NCI-H1092 treated with DMSO at 0.1 percent for 48 hours (cell line): Measurements from ENCODE around the gene CTSZ.
"Not testable (repeated sequence)": the region's sequence is repeated elsewhere in the genome, so short reads cannot be mapped to it uniquely, and the experiment has no call there.

Experiments
- DNase-seq: peaks from one replicate; lab custom pipeline; 2025; lab: John Stamatoyannopoulos, UW

CTSZ gene

DNA sequence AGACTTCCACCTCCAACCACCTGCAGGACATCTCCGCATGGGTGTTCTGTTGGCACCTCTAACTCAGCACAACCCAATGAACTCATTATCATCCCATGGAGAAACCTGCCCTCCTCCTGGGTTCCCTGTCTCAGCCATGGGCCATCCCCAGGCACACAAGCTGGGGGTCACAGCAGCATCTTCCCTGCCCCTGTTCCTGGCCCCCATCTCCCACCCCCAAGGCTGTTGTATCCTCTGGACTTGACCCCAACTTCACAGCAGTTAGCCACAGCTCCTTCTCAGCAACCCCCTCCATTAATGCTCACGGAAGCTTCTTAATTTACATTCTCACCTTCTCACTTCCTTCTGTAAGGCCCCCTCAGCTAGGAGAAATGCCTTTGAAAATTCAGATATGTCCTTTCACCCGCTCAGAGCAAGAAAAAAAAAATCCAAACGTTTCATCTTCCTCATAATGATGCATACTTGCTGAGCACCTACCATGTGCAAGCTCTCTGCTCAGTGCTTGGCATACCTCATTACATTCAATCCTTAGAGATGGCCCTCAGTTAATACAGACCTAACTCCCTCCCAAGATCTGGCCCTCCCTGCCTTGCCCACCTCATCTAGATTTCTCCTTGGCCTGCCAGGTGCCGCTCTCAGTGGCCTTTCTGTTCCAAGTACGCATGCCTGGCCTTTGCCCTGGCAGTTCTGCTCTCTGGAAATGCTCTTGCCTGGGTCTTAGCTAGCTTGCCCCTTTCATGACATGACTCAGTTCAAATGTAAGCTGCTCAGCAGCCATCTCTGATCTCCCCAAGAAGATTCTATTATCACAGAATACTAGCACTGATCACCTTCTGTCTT, 28.5 kb downstream of the CTSZ start:
- no peak for DNase-seq

DNA sequence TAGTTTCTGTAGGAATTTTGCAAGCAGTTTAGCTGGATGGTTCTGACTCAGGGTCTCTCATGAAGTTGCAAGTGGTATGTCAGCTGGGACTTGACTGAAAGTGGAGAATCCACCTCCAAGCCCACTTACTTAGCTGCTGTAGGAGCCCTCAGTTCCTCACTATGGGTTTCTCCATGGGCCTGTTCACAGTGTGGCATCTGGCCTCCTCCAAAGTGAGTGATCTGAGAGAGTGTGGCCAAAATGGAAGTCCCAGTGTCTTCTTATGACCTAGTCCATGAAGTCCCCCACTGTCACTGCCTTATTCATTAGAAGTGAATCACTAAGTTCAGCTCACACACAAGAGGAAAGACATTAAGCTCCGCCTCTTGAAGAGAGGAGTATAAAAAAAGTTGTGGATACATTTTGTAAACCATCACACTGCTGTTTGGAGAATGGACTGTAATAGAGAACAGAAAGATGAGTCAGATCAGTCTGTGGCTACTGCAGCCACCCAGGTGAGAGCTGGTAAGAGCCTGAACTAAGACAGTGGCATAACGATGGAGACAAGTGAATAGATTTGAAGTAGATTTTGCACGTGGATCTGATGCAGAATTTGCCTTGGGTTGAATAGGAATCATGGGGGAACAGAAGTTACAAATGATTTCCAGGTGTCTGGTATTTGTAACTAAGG, 30.9 kb downstream of the CTSZ start:
- no peak for DNase-seq

DNA sequence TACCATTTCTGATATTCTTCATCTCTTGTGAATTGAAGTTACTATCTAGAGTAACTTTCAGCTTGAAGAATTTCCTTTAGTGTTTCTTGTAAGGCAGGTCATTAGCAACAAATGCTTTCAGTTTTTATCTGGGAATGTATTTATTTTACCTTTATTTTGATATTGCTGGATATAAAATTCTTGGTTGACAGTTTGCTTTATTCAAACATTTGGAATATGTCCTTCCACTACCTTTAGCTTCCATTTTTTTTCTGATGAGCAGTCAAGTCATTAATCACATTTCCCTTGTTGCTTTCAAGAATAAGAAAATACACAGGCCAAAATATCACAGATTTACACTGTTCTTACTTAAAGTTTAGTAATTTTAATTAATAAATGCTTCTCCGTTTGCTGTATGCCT, 31.7 kb downstream of the CTSZ start:
- no peak for DNase-seq

DNA sequence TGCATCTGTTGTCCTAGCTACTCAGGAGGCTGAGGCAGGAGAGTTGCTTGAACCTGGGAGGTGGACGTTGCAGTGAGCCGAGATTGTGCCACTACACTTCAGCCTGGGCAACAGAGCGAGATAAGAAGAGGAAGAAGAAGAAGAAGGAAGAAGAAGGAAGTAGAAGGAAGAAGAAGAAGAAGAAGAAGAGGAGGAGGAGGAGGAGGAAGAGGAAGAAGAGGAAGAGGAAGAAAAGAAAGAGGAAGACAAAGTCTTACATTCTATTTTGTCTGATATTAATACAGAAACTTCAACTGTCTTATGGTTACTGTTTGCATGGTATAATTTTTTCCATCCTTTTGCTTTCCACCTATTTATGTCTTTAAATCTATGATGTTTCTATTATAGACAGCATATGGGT, 33.2 kb downstream of the CTSZ start:
- no peak for DNase-seq

DNA sequence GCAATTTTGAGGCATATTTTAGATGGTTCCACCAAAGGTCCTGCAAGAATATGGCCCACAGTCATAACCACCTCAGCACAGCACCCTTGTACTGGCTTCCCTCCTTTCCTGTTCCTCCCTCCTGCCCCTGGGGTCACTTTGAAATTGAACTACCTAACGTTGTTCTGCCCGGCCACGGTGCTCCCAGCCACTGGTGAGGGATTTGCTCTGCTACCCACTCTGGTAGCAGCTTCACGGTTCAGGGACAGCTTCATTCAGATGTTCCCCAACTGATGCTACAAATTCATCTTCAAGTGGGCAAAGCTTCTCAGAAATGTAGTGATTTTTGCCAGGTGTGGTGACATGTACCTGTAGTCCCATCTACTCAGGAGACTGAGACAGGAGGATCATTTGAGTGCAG, 33.9 kb downstream of the CTSZ start:
- DNase-seq = no peak

DNA sequence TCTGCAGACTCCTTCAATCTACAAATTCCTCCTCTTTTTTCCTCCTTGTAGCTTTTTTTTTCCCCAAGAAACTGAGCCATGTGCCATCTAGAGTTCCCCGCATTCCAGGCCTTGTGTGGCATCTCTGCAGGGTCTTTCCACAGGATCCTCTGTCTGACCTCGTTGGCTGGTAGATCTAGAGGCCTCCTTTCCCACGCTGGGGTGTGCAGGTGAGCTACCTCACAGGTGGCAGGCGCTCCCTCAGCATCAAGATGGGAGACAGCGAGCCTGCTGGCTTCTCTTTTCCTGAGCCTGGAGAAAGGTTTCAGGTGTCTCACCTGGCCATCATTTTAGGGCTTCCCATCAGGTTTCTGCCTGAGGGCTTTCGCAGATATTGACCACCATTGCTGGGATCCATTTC, 35.6 kb downstream of the CTSZ start:
- no peak for DNase-seq

DNA sequence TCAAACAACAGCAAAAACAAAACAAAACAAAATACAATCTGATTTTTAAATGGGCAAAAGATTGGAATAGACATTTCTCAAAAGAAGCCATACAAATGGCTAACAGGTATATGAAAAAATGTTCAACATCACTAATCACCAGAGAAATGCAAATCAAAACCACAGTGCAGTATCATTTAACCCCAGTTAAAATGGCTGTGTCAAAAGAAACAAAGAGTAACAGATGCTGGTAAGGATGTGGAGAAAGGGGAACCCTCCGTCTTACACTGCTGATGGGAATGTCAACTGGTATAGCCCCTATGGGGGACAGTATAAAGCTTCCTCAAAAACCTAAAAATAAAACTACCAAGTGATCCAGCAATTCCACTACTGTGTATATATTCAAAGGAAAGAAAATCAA, 36.9 kb downstream of the CTSZ start:
- no peak for DNase-seq

DNA sequence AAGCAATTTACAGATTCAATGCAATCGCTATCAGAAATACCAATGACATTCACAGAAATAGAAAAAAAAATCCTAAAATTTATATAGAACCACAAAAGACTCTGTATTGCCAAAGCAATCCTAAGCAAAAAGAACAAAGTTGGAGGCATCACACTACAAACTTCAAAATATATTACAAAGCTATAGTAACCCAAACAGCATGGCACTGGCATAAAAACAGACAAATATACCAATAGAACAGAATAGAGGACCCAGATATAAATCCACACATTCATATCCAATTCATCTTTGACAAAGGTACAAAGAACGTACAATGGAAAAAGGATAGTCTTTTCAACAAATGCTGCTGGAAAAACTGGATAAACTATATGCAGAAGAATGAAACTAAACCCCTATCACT, 37.6 kb downstream of the CTSZ start:
- no peak for DNase-seq

DNA sequence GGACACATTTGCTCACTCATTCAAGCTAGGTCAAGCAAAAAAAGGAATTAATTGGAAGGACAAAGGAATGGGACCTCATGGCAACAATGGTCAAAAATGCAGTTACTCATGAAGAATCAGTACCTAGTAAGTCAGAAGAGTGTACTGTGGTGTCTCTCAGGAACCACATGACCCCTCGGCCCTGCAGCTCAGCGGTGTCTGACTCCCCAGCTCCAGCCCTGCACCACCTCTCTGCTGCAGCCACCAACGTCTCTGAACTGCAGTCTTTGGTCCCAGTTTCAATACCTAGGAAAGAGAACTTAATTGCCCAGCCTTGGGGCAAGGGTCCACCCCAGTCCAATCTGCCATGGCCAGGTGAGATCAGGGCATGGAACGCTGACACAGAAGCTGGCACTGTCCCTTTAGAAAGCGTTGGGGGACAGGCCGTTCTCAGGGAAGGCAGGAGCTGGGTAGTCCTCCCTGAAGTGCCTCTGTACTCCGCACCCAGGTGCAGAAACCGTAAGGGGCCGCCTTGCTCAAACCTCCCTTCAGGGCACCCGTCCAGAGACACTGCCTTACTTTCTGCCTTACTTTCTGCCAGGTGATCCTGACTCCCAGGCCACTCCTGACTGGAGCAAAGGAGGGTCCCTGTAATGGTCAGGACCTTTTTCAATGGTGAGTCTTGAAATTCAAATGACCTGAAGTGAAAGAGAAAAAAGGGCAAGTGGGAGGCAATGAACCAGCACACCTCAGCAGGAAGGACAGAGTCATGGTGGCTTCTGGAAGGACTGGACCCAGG, 39.2 kb downstream of the CTSZ start:
- no peak for DNase-seq

DNA sequence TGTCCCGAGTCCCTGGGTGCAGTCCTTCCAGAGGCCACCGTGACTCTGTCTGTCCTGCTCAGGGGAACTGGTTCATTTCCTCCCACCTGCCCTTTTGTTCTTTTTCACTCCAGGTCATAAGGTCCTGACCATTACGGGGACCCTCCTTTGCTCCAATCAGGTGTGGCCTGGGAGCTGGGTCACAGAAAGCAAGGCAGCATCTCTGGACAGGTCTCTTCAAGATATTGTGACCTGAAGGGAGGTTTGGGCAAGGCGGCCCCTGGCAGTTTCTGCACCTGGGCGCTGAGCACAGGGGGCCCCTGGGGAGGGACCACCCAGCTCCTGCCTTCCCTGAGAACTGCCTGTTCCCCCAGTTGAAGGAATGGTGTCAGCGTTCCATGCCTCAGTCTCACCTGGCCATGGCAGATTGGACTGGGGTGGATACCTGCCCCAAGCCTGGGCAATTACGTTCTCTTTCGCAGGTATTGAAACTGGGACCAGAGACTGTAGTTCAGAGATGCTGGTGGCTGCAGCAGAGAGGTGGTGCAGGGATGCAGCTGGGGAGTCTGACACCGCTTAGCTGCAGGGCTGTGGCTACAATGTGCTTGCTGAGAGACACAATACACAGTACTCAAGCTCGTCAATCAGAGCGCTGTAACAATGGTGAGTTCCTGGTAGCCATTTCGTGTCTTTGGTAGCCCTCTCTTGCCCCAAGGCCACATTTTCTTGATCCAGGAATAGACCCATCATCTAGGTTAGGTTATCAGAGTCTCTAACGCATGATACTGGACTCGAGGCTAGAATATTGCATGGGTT, 41.6 kb downstream of the CTSZ start:
- DNase-seq = no peak

DNA sequence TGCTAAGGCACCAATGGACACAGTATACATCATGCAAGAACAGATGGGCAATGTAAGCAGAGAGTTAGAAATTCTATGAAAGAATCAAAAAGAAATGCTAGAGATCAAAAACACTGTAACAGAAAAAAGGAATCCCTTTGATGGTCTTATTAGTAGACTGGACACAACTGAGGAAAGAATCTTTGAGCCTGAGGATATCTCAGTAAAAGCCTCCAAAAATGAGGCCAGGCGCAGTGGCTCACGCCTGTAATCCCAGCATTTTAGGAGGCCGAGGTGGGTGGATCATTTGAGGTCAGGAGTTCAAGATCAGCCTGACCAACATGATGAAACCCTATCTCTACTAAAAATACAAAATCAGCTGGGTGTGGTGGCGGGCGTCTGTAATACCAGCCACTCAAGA, 43.1 kb downstream of the CTSZ start:
- DNase-seq = not testable (repeated sequence)

DNA sequence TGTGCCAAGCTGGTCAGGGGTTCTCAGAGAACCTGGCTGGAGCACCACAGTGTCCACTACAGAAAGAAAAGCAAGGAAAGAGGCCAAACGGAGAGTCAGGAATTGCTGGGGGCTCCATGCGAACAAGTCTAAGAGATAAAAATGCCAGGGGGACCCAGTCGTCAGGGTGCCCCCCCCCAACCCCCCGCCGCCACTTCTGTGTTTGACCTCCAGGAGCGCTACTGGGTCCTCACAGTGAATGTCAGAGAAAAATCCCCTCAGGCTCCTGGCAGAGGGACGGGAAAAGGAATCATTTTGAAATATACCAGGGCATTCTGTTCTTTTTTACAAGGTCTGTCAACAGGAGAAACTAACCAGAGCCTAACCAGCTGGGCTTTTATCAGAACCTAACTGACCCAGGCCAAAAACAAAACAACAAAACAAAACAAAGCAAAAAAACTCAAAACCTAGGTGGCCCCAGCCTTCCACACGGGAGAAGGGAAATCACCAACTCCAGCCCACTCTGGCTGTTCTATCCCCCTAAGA, 43.9 kb downstream of the CTSZ start:
- no peak for DNase-seq

DNA sequence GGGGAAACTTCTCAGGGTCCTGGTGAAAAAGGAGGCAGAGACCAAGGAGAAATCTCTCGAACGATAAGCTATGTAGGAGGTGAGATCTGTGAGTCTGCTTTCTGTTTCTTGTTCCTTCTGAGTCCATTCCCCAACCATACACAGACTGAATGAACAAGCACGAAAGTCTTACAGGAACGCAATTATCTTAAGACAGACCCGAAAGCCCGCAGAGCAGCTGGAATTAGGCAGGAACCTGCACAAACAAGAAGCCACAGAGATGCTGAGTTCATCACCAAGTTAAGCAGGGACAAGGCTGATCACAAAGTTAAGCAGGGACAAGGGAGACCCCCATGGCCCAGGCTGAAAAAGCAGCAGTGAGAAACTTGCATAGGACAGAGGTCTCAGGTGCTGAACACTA, 47.4 kb downstream of the CTSZ start:
- DNase-seq = no peak

DNA sequence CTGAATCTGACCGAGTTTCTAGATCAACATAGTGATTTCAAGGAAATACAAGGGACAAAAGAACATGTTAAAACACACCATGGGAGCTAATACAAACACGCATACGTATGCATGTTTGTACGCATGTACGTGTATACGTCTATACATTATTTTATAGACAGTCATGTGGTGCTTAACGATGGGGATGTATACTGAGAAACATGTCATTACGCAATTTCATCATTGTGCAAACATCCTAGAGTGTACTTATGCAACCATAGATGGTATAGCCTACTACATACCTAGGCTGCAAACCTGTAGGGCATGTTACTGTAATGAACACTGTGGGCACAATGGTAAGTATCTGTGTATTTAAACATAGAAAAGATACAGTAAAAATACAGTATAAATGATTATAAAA, 51.0 kb downstream of the CTSZ start:
- no peak for DNase-seq

DNA sequence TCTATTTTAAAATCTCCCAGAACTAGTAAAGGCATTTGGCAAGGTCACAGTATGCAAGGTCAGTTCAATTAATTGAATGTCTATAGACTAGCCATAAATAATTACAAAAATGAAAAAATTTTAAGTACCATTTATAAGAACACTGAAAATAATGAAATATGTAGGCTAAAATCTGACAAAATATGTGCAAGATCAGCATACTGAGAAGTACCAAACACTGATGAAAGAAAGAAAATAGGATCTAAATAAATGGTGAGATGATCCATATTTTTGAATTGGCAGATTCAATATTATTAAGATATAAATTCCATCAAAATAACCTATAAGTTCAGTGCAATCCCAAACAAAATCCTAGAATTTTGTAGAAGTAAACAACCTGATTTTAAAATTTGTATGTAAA, 54.0 kb downstream of the CTSZ start:
- DNase-seq = no peak

DNA sequence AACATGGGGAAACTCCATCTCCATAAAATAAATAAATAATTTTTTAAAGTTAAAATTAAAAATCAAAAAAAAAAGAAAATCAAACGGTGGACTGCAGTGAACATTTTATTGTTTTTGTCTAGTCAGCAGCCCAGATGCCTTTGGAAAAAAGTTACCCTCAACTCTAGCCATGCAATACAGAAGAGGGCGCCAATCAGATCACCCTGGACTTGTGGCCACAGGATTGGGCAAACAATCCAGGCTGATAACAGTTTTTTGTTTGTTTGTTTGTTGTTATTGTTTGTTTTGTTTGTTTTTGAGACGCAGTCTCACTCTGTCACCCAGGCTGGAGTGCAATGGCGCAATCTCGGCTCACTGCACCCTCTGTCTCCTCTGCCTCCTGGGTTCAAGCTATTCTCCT, 56.5 kb downstream of the CTSZ start:
- DNase-seq = no peak

DNA sequence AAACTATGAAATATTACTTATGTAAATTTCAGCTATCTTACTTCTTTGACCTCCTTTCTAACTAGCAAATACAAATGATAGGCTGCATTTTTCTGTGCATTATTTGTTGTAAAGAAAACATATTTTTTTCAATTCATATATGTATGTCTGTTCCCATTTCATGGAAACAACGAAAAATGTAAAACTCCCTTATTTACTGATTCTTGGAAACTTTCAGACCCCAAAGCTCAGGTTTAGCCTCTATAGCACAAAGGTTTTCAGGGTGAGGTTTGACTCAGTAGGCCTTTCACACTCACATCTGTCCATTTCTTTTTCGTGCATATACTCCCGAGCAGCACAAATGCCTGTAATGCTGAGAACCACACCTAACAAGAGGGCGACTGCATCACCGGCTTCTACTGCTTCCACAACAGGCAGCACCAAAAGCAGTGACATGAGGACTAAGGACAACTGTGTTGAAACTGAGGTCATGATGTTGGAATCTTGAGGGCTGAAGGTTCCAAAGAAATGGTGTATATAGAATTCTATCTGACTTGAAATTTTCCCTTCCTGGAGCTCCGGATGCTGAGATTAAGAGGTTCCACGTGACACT, 59.2 kb downstream of the CTSZ start:
- DNase-seq = not testable (repeated sequence)

DNA sequence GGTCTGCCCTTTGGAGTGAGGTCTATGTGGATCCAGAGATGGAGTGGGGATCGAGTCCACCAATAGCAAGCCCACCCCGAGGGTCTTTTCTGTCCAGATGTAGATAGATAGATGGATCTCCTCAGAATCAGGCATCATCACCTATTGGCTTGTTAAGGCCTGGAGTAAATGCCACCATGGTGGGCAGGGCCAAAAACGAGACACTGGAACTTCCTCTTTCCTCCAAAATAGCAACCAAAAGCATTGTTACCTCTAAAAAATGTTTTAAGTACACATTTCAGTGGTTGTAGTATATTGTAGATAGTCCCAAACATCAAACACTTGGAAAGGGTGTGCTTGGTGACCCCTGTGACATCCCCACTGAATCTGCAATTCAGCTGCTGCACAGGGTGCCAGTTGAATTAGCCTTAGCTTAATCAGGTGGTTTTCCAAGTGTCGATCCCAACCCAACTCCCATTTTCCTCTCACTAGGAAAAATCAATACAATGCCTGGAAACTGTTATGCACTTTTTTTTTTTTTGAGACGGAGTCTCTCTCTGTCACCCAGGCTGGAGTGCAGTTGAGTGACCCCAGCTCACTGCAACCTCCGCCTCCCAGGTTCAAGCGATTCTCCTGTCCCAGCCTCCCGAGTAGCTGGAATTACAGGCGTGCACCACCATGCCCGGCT, 61.0 kb downstream of the CTSZ start:
- DNase-seq = no peak
